ENCODE data around the gene GRK2. TPM values are rescaled to one million over a fixed set of nuclear protein-coding genes. Genes with fewer than 3 reads are reported as not detected.
A peak's percentile ranks its signal among the peaks of the same experiment; 100 is the strongest.

GRK2 gene
- total and polyA plus RNA-seq, 10 donors = 119 to 301 (median 261) TPM

- Histone ChIP-seq H3K27me3 (replicated peaks in 1 of 7) (no peaks in the 10 kb centered on the region), H3K36me3 (peaks cover 7 to 95% (median 76%) of the 10 kb centered on the region in 6 donors), H3K4me3 (peak overlapping the region in 1 of 8 donors; percentile 81), H3K4me1 (peaks cover 69 to 100% (median 100%) of the 10 kb centered on the region in 6 donors), H3K27ac (peak overlapping the region; percentile 89 to 100 (median 97)), H3K9me3 (no peaks in the 10 kb centered on the region)
- TF ChIP-seq CTCF (IDR thresholded peaks at IDR 0.05 in 8 of 11, conservative IDR thresholded peaks at IDR 0.05 in 3 of 11) (no peak), POLR2AphosphoS5 (IDR thresholded peaks at IDR 0.05) (peak in 1 of 3 donors; percentile 54), POLR2A (IDR thresholded peaks at IDR 0.05) (no peak)
- peak; percentile 78 for DNase-seq
- intact Hi-C loops (cut with DNase I; ENCODE audit: low total_unique reads) = no loop called here
- WGBS, 5 donors = 86 to 94% (median 90%) methylated on average over 17 to 31 of the region's 31 CpGs
These were observed 14.7 kb downstream of the GRK2 start for GRCh38 chr11:67280788-67281551.

DNA sequence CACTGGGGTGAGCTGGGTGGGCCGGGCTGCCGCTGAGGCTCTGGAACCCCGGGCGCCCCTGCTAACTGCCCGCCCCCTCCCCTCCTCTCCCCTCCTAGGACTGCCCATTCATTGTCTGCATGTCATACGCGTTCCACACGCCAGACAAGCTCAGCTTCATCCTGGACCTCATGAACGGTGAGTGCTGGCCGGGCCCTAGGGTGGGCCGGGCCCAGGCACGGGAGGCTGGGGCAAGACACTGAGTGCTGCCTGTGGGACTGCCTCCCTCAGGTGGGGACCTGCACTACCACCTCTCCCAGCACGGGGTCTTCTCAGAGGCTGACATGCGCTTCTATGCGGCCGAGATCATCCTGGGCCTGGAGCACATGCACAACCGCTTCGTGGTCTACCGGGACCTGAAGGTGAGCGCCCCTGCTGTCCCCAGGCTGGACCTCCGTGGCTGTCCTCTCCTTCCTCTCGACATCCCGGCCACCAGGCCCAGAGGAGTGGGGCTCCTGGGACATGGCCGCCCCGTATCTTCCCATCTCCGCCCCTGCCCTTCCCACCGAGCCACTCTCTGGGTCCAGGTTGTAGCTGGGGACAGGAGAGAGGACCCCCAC lies 15.4 kb downstream of the GRK2 start:
- intact Hi-C loops (cut with DNase I; ENCODE audit: low total_unique reads) = no loop called here
- Histone ChIP-seq H3K4me1 (peaks cover 69 to 100% (median 100%) of the 10 kb centered on the region in 6 donors), H3K4me3 (peak overlapping the region in 1 of 8 donors; percentile 81), H3K9me3 (no peaks in the 10 kb centered on the region), H3K27ac (peak overlapping the region; percentile 36 to 100 (median 97)), H3K27me3 (replicated peaks in 1 of 7) (no peaks in the 10 kb centered on the region), H3K36me3 (peaks cover 7 to 96% (median 79%) of the 10 kb centered on the region in 6 donors)
- 85 to 94% (median 87%) methylated on average over 13 to 27 of the region's 27 CpGs for WGBS, 5 donors
- TF ChIP-seq POLR2A (IDR thresholded peaks at IDR 0.05) (no peak), CTCF (IDR thresholded peaks at IDR 0.05 in 8 of 11, conservative IDR thresholded peaks at IDR 0.05 in 3 of 11) (no peak), POLR2AphosphoS5 (IDR thresholded peaks at IDR 0.05) (peak in 1 of 3 donors; percentile 26)
- peak; percentile 76 for DNase-seq

DNA sequence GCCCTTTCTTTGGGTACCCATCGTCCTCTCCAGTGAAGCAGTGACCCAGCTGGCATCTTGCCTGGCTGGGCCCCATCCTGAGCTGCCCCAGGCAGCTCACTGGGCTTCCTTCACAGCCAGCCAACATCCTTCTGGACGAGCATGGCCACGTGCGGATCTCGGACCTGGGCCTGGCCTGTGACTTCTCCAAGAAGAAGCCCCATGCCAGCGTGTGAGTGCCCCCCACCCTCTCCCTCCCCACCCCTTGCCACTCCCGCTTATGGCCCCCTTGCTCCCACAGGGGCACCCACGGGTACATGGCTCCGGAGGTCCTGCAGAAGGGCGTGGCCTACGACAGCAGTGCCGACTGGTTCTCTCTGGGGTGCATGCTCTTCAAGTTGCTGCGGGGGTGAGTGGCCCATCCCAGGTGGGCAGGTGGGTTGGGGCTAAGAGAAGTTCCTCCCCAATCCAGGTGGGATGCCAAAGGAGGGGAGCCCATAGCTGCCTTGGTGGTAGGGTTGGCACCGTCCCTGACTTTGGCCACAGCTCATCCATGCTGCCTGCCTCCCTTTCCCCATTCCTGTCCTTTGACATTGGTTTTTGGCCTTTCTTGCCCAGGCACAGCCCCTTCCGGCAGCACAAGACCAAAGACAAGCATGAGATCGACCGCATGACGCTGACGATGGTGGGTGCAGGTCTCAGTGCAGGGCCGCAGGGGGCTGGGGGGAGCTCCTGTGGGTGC lies 16.0 kb downstream of the GRK2 start:
- intact Hi-C loops (cut with DNase I; ENCODE audit: low total_unique reads) = no loop called here
- Histone ChIP-seq H3K36me3 (peaks cover 7 to 98% (median 82%) of the 10 kb centered on the region in 6 donors), H3K27me3 (replicated peaks in 1 of 7) (no peaks in the 10 kb centered on the region), H3K4me3 (peak overlapping the region in 1 of 8 donors; percentile 81), H3K27ac (peak overlapping the region; percentile 36 to 100 (median 97)), H3K4me1 (peaks cover 69 to 100% (median 100%) of the 10 kb centered on the region in 6 donors), H3K9me3 (no peaks in the 10 kb centered on the region)
- DNase-seq = peak; percentile 76
- no peak for TF ChIP-seq POLR2AphosphoS5 (IDR thresholded peaks at IDR 0.05)
- TF ChIP-seq CTCF (IDR thresholded peaks at IDR 0.05 in 8 of 11, conservative IDR thresholded peaks at IDR 0.05 in 3 of 11) = no peak
- TF ChIP-seq POLR2A (IDR thresholded peaks at IDR 0.05) = no peak
- WGBS, 5 donors = 69 to 90% (median 80%) methylated on average over 15 to 20 of the region's 20 CpGs

Data from spleen (tissue), 11 donors.